ENCODE results near the gene GNRH2. TPM values are rescaled to one million over a fixed set of nuclear protein-coding genes. Genes with fewer than 3 reads are reported as not detected.
"Not testable (repeated sequence)": the region's sequence is repeated elsewhere in the genome, so short reads cannot be mapped to it uniquely, and the experiment has no call there.

Gene GNRH2
- total RNA-seq, 1 donor from 2014 or later = 1.4 TPM

- no peaks in the 10 kb centered on the region for H3K79me2 ChIP-seq (ENCODE audit: insufficient read depth, low read length)
- no peak overlapping the region for H3K27ac Mint-ChIP-seq (ENCODE audit: unreplicated experiment)
- peaks cover 13% of the 10 kb centered on the region for H3K4me1 ChIP-seq (ENCODE audit: insufficient read depth, low read length)
- FAIRE-seq = no peak
- H3K9ac ChIP-seq (ENCODE audit: low read length) = no peak overlapping the region
- H3K36me3 Mint-ChIP-seq (ENCODE audit: low read depth, unreplicated experiment) = peaks cover 20% of the 10 kb centered on the region
- no peak overlapping the region for H3K27ac ChIP-seq (ENCODE audit: low read depth, low read length)
- peaks cover 3% of the 10 kb centered on the region for H3K36me3 ChIP-seq (ENCODE audit: insufficient read depth, low read length)
- peaks cover 17% of the 10 kb centered on the region for H3K4me1 Mint-ChIP-seq (ENCODE audit: low read depth, unreplicated experiment)
- no peak overlapping the region for H2AFZ ChIP-seq (ENCODE audit: low read depth, low read length)
- DNase-seq (ENCODE audit: low read depth) = no peak
- peaks cover 13% of the 10 kb centered on the region for H4K20me1 ChIP-seq (ENCODE audit: insufficient read depth, low read length)
- H3K27me3 Mint-ChIP-seq (ENCODE audit: low read depth, unreplicated experiment) = no peaks in the 10 kb centered on the region
- H3K27me3 ChIP-seq (ENCODE audit: insufficient read depth, low read length) = no peaks in the 10 kb centered on the region
- H3K9me3 Mint-ChIP-seq (ENCODE audit: unreplicated experiment) = peaks cover 3% of the 10 kb centered on the region
- H3K4me3 Mint-ChIP-seq (ENCODE audit: unreplicated experiment) = no peak overlapping the region
- no peak overlapping the region for H3K4me3 ChIP-seq (ENCODE audit: insufficient read depth, low read depth, low read length)
- no peak overlapping the region for H3K4me2 ChIP-seq (ENCODE audit: low read length)
- H3K9me3 ChIP-seq (ENCODE audit: insufficient read depth, low read depth, low read length) = no peaks in the 10 kb centered on the region
- TF ChIP-seq CTCF (IDR thresholded peaks at IDR 0.05; ENCODE audit: insufficient read depth, low read depth, low read length) (no peak), EZH2 (IDR thresholded peaks at IDR 0.05; ENCODE audit: insufficient read depth, low read length) (no peak)
Measured at GRCh38 chr20:3014179-3014578, 29.2 kb upstream of the GNRH2 start.

GRCh38 chr20:3014662-3015061 lies 28.8 kb upstream of the GNRH2 start:
- H3K4me1 ChIP-seq (ENCODE audit: insufficient read depth, low read length) = peaks cover 13% of the 10 kb centered on the region
- FAIRE-seq = no peak

GRCh38 chr20:3015302-3015701 lies 28.1 kb upstream of the GNRH2 start:
- H3K4me1 ChIP-seq (ENCODE audit: insufficient read depth, low read length) = peaks cover 13% of the 10 kb centered on the region
- not testable (repeated sequence) for H3K27me3 Mint-ChIP-seq (ENCODE audit: low read depth, unreplicated experiment); H3K27ac ChIP-seq (ENCODE audit: low read depth, low read length); H3K9ac ChIP-seq (ENCODE audit: low read length); FAIRE-seq; H3K9me3 ChIP-seq (ENCODE audit: insufficient read depth, low read depth, low read length); H3K27me3 ChIP-seq (ENCODE audit: insufficient read depth, low read length); H3K79me2 ChIP-seq (ENCODE audit: insufficient read depth, low read length); H3K4me3 Mint-ChIP-seq (ENCODE audit: unreplicated experiment); DNase-seq (ENCODE audit: low read depth); H3K4me2 ChIP-seq (ENCODE audit: low read length); H3K4me3 ChIP-seq (ENCODE audit: insufficient read depth, low read depth, low read length); H3K9me3 Mint-ChIP-seq (ENCODE audit: unreplicated experiment); H3K27ac Mint-ChIP-seq (ENCODE audit: unreplicated experiment); H3K36me3 ChIP-seq (ENCODE audit: insufficient read depth, low read length); H2AFZ ChIP-seq (ENCODE audit: low read depth, low read length)
- H3K36me3 Mint-ChIP-seq (ENCODE audit: low read depth, unreplicated experiment) = peaks cover 17% of the 10 kb centered on the region
- H4K20me1 ChIP-seq (ENCODE audit: insufficient read depth, low read length) = peaks cover 13% of the 10 kb centered on the region
- H3K4me1 Mint-ChIP-seq (ENCODE audit: low read depth, unreplicated experiment) = peaks cover 17% of the 10 kb centered on the region

More at GRCh38 chr20:3014662-3015061, 28.8 kb upstream of the GNRH2 start:
- Histone ChIP-seq H3K27me3 (ENCODE audit: insufficient read depth, low read length) (no peaks in the 10 kb centered on the region), H3K27ac (ENCODE audit: low read depth, low read length) (no peak overlapping the region), H2AFZ (ENCODE audit: low read depth, low read length) (no peak overlapping the region), H3K4me3 (ENCODE audit: insufficient read depth, low read depth, low read length) (no peak overlapping the region), H3K36me3 (ENCODE audit: insufficient read depth, low read length) (peaks cover 3% of the 10 kb centered on the region), H3K79me2 (ENCODE audit: insufficient read depth, low read length) (no peaks in the 10 kb centered on the region), H3K9ac (ENCODE audit: low read length) (no peak overlapping the region), H4K20me1 (ENCODE audit: insufficient read depth, low read length) (peaks cover 13% of the 10 kb centered on the region), H3K4me2 (ENCODE audit: low read length) (no peak overlapping the region), H3K9me3 (ENCODE audit: insufficient read depth, low read depth, low read length) (no peaks in the 10 kb centered on the region)
- no peaks in the 10 kb centered on the region for H3K27me3 Mint-ChIP-seq (ENCODE audit: low read depth, unreplicated experiment)
- no peak overlapping the region for H3K27ac Mint-ChIP-seq (ENCODE audit: unreplicated experiment)
- TF ChIP-seq EZH2 (IDR thresholded peaks at IDR 0.05; ENCODE audit: insufficient read depth, low read length) (no peak), CTCF (IDR thresholded peaks at IDR 0.05; ENCODE audit: insufficient read depth, low read depth, low read length) (no peak)
- H3K4me3 Mint-ChIP-seq (ENCODE audit: unreplicated experiment) = no peak overlapping the region
- no peak for DNase-seq (ENCODE audit: low read depth)
- H3K9me3 Mint-ChIP-seq (ENCODE audit: unreplicated experiment) = peaks cover 3% of the 10 kb centered on the region
- H3K4me1 Mint-ChIP-seq (ENCODE audit: low read depth, unreplicated experiment) = peaks cover 17% of the 10 kb centered on the region
- peaks cover 17% of the 10 kb centered on the region for H3K36me3 Mint-ChIP-seq (ENCODE audit: low read depth, unreplicated experiment)
